Putamen (tissue), 1 donor: ENCODE measurements around the gene GALNT9.

Source experiments
- DNase-seq: peaks from one replicate; pipeline ENCODE4 v3.0.0-alpha.2; 2016; ENCODE audit warnings: low spot score

Gene GALNT9

DNA sequence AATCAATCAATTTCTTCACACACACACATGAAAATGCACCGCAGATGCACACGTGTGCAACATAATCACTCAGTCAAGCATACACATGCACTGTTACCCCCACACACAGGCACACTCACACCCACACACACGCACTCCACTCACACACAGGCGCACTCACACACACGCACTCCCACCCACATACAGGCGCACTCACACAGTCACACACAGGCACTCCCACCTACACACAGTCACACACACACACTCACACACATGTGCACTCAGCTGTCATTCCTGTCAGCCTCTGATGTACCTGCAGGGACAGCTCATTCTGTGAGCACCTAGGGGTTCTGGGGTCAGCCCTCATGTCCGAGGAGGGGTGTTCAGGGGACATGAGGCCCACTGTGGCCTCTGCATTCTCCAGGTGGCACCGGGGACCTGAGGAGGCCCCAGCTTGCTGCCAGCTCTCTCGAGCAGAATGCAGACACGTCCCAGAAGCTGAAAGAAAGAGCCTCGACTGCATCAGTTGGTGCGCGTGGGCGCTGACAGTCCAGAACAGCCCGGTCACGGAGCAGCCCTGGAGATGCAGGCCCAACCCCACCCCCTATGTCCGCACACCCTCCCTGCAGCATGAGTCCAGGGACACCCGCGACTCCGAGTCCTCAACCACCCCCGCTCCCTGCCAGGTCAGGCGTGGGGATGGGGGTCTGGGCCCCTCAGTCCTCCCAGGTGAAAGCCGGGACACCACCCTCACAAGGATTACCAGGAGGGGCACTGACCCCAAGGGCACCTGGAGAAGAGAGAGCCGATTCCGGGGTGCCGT is 115.8 kb downstream of the GALNT9 start:
- DNase-seq = no peak

DNA sequence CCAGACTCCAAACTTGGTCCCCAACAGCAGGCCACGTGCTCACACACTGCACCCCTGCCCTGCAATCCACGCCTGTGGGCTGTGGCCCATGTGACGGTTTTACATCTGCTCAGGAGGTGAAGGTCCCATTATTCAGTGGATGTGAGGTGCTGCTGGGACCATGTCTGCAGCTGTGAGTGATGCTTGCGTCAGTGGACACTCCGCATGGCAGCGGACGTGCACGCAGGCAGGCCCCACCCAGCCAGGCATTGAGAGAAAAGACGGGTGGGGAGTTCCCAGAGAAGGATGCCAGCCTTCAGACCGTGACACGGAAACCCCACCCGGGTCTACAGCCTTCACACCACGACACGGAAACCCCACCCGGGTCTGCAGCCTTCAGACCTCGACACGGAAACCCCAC is 117.6 kb downstream of the GALNT9 start:
- no peak for DNase-seq

DNA sequence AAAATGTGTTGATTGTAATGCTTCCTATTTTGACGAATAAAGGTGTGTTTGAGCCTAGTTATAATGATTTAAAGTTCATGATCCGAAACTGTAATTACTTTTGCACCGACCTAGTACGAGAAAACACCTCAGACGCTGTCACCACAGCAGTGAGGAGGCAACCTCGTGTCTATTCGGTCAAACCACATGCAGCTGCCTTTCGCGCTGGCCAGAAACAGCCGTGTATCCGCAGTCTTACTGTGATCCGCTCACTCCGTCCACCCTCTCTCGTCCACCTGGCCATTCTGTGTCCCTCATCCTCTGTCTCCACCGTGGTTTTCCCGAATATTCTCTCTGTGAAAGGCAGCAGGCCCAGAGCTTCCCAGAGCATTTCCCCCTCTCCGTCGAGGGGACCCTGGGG is 118.1 kb downstream of the GALNT9 start:
- no peak for DNase-seq

DNA sequence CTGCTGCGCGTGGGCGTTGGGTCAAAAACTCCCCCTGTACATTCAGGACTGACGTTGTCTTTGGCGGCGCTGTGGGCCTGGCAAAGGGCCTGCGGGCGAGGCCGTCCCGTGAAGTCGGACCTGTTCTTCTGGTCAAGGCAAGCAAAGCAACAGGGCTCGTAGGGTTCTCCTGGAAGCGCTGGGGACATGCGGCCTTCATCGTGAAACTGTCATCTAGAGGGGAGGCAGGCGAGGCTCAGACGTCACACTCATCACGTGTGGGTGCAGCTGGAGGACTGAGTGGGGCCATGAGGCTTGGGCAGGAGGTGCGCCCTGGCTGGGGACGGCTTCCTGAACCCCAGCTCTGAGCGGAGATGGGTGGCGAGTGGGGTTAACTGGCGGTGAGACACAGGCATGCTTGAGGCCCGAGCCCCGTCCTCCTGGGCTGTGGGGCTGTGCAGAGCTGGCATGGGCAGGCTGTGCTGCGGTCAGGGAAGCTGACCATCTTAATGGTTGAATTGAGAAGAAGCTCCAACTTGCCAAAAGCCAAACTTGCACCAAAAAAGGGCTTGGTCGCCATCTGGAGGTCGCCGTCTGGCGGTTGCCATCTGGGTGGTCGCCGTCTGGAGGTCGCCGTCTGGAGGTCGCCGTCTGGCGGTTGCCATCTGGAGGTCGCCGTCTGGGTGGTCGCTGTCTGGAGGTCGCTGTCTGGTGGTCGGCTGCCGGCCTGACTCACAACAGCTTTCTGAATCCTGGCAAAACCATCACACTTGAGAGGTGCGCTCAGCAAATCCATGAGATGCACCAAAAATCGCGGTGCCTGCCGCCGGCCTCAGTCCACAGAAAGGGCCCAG is 119.0 kb downstream of the GALNT9 start:
- DNase-seq = no peak

DNA sequence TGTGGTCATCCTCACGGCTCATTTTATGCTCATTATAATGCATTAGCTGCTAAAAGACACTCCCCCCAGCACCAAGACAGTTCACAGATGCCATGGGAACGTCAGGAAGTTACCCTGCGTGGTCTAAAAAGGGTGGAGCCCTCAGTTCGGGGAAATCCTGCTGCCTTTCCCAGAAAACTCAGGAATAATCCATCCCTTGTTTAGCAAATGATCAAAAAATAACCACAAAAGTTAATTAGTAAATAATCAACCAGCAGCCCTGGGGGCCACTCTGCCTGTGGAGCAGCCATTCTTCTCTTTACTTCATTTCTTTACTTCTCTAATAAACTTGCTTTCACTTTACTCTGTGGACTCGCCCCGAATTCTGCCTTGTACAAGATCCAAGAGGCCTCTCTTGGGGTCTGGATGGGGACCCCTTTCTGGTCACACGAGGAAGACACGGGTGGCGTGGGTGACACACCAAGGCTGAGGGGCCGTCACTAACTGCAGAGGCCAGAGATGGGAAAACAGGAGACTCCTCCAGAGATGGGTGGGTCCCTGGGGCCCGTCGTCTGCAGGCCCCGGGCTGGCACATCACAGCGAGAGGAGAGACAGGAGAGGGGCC is 119.7 kb downstream of the GALNT9 start:
- no peak for DNase-seq

DNA sequence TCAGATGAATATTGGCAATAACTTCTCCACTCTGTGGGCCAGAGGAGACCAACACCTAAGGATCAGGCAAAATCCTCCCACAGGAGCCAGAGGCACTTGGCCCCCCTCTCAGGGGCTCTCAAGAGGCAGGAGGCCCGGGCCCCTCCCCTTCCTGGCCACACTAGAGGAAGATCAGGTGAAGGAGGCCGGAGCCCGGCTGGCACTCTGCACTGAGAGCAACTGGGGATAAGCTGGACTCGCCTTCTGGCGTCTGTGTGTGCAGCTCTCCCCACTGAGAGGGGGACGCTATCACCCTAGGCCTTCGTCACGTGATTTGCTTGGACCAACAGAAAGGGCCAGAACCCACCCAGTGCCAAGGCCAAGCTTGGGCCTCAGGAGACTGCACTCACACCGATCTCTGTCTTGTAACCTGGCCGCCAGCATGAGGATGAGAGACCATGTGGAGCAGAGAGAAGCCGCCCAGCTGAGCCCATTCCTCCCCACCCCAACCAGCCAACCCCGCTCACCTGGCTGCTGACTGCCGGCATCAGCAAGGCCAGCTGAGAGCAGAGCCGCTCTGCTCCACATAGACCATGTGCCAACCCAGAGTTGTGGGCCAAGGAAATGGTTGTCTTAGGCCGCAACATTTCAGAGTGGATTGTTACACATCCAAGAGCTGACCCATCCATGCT is 121.1 kb downstream of the GALNT9 start:
- no peak for DNase-seq

DNA sequence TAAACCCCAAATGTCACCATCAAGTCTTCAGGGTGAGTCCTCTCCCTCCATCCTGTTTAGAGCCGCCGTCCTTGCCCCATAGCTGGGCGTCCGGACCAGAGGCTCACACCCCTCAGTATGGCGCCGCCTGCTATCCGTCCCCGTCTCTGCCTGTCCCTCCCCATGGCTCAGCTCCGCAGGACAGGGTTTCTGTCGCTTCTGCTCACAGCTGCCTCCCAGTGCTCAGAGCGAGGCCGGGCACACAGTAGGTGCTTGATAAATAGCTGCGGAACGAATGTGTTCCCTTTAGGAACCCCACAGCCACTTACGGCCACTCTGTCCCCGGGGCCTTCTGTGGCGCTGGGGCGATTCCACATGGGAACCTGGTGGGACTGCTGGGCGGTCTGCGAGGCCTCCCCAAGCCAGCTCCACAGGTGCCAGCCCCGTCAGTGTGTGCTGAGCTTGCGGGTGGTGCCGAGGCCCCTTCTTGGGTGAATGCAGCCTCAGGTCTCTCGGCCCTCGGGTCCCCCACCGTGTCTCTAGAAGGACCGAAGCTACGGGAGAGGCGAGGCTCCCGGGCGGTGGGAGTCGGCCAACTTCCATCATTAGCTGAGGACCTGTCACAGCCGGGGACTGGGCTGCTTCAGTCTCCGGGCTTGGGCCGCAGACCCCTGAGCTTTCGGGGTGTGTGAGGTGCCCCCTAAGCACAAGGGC is 122.2 kb downstream of the GALNT9 start:
- DNase-seq = no peak

DNA sequence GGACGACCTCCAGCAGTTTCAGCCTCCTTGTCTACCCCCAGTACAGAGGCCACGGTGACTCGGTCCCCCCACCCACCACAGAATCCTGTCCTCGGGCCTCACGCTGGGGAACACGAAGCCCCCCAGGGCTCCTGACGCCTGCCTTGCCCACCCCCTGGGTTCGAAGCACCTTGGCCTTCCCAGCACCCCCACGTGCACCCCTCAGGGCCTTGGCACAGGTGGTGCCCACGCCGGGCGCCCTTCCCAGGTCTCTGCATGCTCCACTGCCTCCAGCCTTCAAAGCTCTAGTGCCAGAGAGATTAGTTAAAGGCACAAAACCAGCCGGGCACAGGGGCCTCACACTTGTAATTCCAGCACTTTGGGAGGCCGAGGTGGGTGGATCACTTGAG is 123.3 kb downstream of the GALNT9 start:
- DNase-seq = no peak

DNA sequence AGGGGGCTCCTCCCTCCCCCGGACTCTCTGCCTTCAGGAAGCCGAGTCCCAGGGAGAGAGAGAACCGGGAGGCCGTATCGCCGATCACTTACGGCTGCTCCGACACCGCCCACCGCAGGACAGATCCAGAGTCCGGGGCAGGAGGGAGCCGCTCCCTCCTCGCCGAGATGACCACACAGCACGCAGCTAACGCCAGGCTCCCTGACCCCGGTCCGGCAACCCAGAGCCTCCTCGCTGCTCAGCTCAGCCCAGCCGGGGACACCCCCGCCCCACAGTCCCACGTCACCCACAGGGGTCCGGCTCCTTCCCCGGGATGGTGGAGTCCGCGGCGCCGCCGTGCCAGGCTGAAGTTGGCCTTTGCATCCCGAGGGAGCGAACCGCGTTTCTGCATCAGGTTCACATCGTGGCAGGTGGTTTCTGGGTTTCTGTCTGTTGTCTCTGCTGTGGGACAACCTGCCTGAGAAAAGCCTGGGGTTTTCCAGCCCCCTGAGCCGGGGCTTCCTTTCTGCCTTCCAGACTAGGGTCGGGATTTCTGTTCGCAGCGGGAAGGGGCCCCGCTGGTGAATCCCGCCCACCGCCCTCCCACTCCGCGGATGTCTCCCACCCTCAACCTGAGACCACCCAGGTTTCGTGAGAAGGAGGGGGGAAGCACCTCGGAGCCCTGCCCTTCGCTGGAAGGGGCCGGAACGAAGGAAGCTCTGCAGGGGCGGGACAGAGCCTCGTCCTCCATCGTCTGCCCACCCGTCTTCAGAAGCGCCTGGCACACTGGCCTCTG is 123.9 kb downstream of the GALNT9 start:
- DNase-seq = no peak

DNA sequence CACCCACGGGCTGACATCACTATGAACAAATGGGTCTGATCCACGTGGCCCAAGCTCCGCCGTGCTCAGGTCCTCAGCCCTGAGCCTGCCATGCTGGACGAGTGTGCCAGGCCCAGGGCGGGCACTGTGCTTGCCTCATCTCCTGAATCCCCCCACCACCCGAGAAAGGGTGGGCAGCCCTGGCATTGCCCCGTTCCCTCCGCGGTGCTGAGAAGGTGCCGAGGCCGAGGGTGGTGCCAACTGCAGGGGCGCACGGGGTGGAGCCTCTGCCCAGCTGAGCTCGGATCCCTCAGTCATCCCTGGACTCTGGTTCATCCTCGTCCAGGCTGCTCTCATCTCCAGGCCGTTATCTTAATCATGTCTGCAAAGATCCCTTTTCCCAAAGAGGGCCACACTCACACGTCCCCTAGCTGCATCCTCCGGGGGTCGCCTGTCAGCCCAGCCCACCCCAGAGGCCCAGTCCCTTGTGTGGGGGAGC is 124.6 kb downstream of the GALNT9 start:
- DNase-seq = no peak

DNA sequence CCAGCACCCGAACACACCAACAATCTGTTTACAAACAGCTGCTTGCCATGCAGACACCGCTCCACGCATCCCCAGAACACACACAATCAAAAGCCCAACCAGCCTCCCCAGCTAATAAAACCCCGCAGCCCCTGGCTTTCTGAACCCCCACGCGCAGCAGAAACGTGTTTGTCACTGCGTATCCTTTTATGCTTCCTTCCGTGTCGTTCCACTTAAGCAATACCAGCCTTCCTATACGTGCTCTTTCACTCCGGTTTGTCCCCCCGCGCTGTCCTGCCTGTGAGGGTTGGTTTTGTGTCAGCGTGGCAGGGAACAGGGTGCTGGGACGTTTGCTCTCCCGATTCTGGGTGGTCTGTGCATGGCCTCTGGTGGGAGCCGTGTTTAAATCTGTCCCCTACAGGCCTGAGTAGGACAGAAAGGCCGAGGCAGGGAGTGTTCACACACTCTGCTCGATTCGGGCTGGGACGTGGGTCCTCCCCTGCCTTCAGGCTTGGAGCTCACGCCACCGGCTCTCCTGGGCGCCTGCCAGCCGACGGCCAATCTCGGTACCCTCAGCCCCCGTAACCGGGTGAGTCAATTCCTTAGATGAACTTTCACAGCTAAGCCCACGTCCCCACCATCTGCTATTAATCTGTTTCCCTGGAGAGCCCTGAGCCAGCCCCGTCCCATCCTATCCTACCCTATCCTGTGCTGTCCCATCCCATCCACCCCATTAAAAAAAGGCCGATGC is 125.2 kb downstream of the GALNT9 start:
- no peak for DNase-seq

DNA sequence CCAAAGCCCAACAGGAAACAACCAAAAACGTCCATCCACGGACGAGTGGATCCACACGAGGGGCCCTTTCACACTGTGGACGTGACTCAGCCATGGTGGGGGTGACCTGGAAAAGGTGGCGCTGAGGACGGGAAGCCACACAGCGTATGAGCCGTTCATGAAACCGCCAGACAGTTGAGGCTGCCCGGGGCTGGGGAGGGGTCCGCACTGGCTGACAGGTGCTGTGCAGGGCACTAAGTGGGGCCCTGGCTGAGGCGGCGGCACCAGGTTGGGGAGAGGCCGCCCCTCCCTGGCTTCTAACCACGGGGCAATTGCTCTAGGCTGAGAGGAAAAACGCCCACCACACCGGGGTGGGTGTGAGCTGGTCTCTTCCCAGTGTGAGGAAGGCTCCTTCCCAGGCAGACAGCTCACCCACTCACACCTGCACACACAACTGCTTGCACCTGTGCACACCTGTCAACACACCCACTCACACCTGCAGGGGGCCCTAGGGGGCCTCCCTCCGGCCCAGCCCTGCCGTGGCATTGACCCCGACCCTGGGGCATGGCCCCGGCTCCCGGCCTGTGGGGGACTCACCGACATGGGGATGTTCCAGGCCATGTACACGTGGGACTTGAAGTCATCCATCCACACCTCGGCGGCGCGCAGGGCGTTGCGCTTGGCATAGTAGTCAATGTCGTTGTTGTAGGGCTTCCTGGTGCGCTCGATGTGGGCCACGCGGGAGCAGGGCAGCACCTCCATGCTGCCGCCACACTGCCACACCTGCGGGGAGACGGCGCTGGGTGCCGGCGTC is 126.3 kb downstream of the GALNT9 start:
- no peak for DNase-seq

DNA sequence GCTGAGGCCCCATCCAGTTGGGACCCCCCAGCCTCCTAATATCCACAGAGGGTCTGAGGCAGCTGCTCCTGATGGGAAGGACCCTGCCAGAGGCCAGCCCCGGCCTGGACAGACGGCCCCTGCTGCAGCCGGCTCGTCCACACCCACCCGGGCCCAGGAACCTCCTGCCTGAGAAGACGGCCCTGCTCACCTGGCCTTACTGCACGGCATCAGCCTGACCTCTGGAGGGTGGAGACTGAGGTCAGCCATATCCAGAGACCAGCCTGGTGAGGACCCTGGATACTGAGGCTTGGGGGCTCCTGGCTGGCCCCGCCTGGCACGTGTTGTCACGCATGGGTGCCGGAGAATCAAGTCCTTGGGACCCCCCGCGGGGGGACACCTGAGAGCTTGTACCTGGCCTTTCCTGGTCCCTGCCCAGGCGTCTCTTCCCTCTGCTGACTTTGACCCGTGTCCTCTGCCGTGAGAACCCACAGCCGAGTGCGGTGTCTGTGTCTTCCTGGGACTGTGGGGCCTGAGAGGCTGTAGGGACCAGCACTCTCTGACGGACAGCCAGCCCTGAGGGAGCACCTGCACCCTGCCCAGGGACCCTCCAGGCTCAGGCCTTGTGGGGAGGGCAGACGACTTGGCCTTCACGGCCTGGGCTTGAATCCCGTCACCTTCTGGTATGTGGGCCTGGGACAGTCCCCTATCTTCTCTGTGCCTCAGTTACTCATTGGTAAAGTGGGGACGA is 127.8 kb downstream of the GALNT9 start:
- no peak for DNase-seq

DNA sequence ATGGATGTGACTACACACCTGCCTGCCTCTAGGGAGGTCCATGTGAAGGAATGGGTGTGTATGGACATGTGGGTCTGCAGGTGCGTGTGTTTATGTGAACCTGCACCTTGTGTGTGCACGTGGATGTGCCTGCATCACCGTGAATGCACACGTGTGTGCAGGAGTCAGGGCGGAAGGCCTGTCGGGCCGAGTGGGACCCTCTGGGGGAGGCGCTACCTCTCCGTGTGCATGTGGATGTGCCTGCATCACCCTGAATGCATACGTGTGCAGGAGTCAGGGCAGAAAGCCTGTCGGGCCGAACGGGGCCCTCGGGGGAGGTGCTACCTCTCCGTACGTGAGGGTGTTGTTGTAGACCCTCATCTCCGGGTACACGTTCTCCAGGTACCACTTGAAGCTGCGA is 128.6 kb downstream of the GALNT9 start:
- DNase-seq = no peak

DNA sequence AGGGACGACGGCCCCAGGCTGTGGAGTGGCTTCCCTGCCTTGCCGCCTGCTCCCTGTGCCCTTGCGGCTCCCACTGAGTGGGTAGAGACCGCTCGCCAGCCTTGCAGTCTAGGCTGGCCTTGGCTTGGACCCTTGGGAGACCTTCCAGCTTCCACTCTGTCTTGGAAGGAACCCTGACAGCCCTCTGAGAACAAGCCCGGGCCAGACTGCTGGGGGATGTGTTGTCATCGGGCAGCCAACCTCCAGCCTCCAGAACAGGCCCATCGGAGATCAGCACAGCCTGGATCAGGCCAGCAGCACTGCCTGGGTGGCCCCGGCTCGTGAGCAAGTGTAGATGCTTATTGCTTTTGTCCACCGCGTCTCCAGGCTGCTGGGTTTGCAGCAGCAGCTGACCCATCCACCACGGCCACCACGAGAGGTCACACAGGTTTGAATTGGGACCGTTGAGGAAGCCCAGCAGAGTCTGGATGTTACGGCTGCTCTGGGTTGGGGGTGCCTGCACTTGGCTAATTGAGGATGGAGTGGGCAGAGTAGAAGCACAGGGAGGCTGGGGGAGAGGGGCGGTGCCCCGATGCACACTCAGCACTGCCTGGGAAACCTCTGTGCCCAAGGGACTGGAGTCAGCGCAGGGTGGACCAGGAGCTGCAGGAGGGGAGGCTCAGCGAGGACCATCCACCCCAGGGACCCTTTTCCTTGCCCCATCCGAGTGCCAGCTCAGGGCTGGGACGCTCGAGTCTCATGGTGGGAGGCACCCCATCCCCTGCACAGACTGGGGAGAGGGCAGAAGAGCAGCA is 129.7 kb downstream of the GALNT9 start:
- DNase-seq = no peak

DNA sequence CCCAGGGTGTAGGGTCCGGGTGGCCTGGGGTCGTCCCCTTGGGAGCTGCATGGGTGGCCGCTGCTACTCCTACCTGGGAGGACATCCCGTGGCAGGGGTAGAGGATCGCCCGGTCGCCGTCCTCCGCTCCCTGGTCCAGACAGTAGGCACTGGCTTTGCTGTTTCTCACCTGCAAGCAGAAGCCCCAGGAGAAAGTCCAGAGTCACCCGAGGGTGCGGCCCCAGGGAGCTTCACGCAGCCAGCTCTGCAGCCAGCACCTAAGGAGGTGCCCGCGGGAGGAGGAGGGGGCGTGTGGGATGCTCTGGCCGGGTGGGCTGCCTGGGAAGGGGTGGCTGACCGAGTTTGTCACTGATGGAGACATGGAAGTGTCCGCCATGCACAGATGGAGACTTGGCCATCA is 130.3 kb downstream of the GALNT9 start:
- no peak for DNase-seq

DNA sequence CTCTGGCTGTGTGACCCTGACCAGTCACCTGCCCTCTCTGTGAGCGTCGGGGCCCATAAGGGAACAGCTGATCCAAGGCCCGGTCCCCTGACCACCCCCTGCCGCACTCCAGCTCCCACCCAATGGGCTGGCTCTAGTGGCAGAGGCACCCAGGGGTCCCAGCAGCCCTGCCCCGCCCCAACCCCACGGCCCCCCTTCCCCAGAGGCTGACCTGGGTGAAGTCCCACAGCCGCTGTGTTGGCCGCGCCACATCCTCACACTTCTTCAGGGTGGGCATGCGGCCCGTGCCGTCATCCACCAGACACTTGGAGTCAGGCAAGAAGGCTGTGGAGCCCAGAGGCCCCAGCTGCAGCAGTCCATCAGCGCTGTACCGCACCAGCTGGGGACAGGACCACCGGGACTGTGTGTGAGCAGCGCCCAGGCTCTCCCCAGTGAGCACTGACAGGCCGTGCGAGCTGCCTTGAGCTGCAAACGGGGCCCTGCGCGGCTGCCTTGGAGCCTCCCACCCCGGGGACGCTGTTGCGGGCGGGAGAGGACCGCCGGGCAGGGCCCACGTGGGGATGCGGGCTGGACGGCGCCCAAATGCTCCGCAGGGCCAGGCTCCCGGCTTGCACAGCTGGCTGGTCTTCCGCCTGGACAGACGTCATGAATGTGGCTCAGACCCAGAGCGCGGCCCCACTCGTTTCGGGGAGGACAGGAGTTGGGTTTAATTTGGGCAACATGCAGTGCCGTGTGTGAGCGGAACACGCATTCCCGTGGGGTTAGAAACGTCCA is 131.6 kb downstream of the GALNT9 start:
- no peak for DNase-seq
